ENCODE results near the gene OLFM2.

- TF ChIP-seq CTCF (conservative IDR thresholded peaks at IDR 0.05) (no peak), EZH2 (IDR thresholded peaks at IDR 0.05; ENCODE audit: low read depth) (no peak)
These were observed 19.0 kb downstream of the OLFM2 start for GRCh38 chr19:9917321-9917720.
